H9 (cell line): ENCODE results near the gene YLPM1. TPM values are rescaled to one million over a fixed set of nuclear protein-coding genes. Genes with fewer than 3 reads are reported as not detected.

Source experiments
- DNase-seq: peaks from one replicate; pipeline ENCODE4 v3.0.0-alpha.2; 2017
- H2AFZ ChIP-seq: one replicate; pipeline ENCODE4 v1.6.1; 2013; ENCODE audit warnings: mild to moderate bottlenecking, low read length, control low read depth, moderate library complexity
- H2AK5ac ChIP-seq: 2 replicates; pipeline ENCODE4 v1.6.1; 2013; ENCODE audit warnings: low read length, control low read depth, mixed read lengths; ENCODE audit not compliant: insufficient read length
- H2BK120ac ChIP-seq: one replicate; pipeline ENCODE4 v1.6.1; 2013; ENCODE audit warnings: low read depth, mild to moderate bottlenecking, low read length, control low read depth, inconsistent platforms; ENCODE audit not compliant: poor library complexity, severe bottlenecking
- H2BK12ac ChIP-seq: 2 replicates; pipeline ENCODE4 v1.6.1; 2013; ENCODE audit warnings: low read length, control low read depth, mixed read lengths, low read depth; ENCODE audit not compliant: insufficient read length
- H2BK15ac ChIP-seq: 2 replicates; pipeline ENCODE4 v1.6.1; 2013; ENCODE audit warnings: low read depth, low read length, control low read depth
- H2BK20ac ChIP-seq: one replicate; pipeline ENCODE4 v1.6.1; 2013; ENCODE audit warnings: low read depth, mild to moderate bottlenecking, low read length, control low read depth, inconsistent platforms; ENCODE audit not compliant: poor library complexity, severe bottlenecking
- H2BK5ac ChIP-seq: 2 replicates; pipeline ENCODE4 v1.6.1; 2013; ENCODE audit warnings: low read length, control low read depth, mixed read lengths; ENCODE audit not compliant: insufficient read length
- H3K14ac ChIP-seq: 2 replicates; pipeline ENCODE4 v1.6.1; 2013; ENCODE audit warnings: low read length, control low read depth; ENCODE audit not compliant: insufficient read depth
- H3K18ac ChIP-seq: 2 replicates; pipeline ENCODE4 v1.6.1; 2013; ENCODE audit warnings: low read depth, mild to moderate bottlenecking, mixed read lengths, low read length, control low read depth; ENCODE audit not compliant: insufficient read length
- H3K23ac ChIP-seq: 2 replicates; pipeline ENCODE4 v1.6.1; 2013; ENCODE audit warnings: low read length, control low read depth, mixed read lengths, low read depth; ENCODE audit not compliant: insufficient read length
- H3K23me2 ChIP-seq: 2 replicates; pipeline ENCODE4 v1.6.1; 2013; ENCODE audit warnings: low read depth, mild to moderate bottlenecking, mixed read lengths, low read length, control low read depth; ENCODE audit not compliant: insufficient read length, poor library complexity, severe bottlenecking
- H3K27ac ChIP-seq: 2 replicates; pipeline ENCODE4 v1.5.1; 2013; ENCODE audit warnings: low read length, control low read depth, mixed read lengths, low read depth; ENCODE audit not compliant: insufficient read length
- H3K27me3 ChIP-seq: 2 replicates; pipeline ENCODE4 v1.6.1; 2013; ENCODE audit warnings: low read length, control low read depth, inconsistent platforms; ENCODE audit not compliant: insufficient read depth
- H3K4ac ChIP-seq: 2 replicates; pipeline ENCODE4 v1.6.1; 2013; ENCODE audit warnings: low read depth, mild to moderate bottlenecking, control low read depth, inconsistent platforms, low read length, moderate library complexity
- H3K4me1 ChIP-seq: 2 replicates; pipeline ENCODE4 v1.6.1; 2013; ENCODE audit warnings: low read length, control low read depth, inconsistent platforms; ENCODE audit not compliant: insufficient read depth
- H3K4me2 ChIP-seq: 2 replicates; pipeline ENCODE4 v1.6.1; 2013; ENCODE audit warnings: low read length, control low read depth, mixed read lengths; ENCODE audit not compliant: insufficient read length, insufficient read depth
- H3K56ac ChIP-seq: 2 replicates; pipeline ENCODE4 v1.6.1; 2013; ENCODE audit warnings: low read depth, mild to moderate bottlenecking, mixed read lengths, low read length, control low read depth; ENCODE audit not compliant: insufficient read length
- H3K79me1 ChIP-seq: 2 replicates; pipeline ENCODE4 v1.6.1; 2013; ENCODE audit warnings: low read depth, mild to moderate bottlenecking, moderate library complexity, low read length, control low read depth, inconsistent platforms; ENCODE audit not compliant: insufficient read depth, poor library complexity, severe bottlenecking
- H3K79me2 ChIP-seq: 2 replicates; pipeline ENCODE4 v1.6.1; 2013; ENCODE audit warnings: low read length, control low read depth, inconsistent platforms; ENCODE audit not compliant: insufficient read depth
- H3K9ac ChIP-seq: 2 replicates; pipeline ENCODE4 v1.6.1; 2013; ENCODE audit warnings: low read length, control low read depth, mixed read lengths; ENCODE audit not compliant: insufficient read length; ENCODE audit errors: extremely low read depth
- H3K9me3 ChIP-seq: one replicate; pipeline ENCODE4 v1.6.1; 2013; ENCODE audit warnings: low read depth, low read length, inconsistent platforms; ENCODE audit not compliant: control insufficient read depth
- H3T11ph ChIP-seq: one replicate; pipeline ENCODE4 v1.6.1; 2013; ENCODE audit warnings: mild to moderate bottlenecking, low read length, control low read depth, inconsistent platforms
- H4K20me1 ChIP-seq: one replicate; pipeline ENCODE4 v1.6.1; 2013; ENCODE audit not compliant: control insufficient read depth, insufficient read length, insufficient read depth
- H4K5ac ChIP-seq: 2 replicates; pipeline ENCODE4 v1.6.1; 2013; ENCODE audit warnings: low read depth, mild to moderate bottlenecking, mixed read lengths, low read length, control low read depth; ENCODE audit not compliant: insufficient read length
- H4K8ac ChIP-seq: replicated peaks from 2 replicates; pipeline ENCODE4 v1.6.1; 2013; ENCODE audit warnings: low read length, control low read depth, mixed read lengths, low read depth; ENCODE audit not compliant: insufficient read length
- H4K91ac ChIP-seq: 2 replicates; pipeline ENCODE4 v1.6.1; 2013; ENCODE audit warnings: low read depth, mild to moderate bottlenecking, moderate library complexity, mixed read lengths, low read length, control low read depth; ENCODE audit not compliant: insufficient read length
- H3K27ac Mint-ChIP-seq, 3 experiments: 2 replicates in 2 of 3; 3 replicates in 1 of 3; pipeline ENCODE4 v1.8.0; 2020 to 2021; ENCODE audit warnings: mixed read lengths in 3 of 3, mild to moderate bottlenecking in 1 of 3, moderate library complexity in 1 of 3
- H3K27me3 Mint-ChIP-seq: 2 replicates; pipeline ENCODE4 v1.8.0; 2021; ENCODE audit warnings: low read depth, mild to moderate bottlenecking, moderate library complexity, mixed read lengths
- H3K36me3 Mint-ChIP-seq, 3 experiments: 2 replicates in 2 of 3; 3 replicates in 1 of 3; pipeline ENCODE4 v1.8.0; 2020 to 2021; ENCODE audit warnings: low read depth in 3 of 3, mixed read lengths in 3 of 3; ENCODE audit not compliant: insufficient read depth in 1 of 3
- H3K4me1 Mint-ChIP-seq, 2 experiments: 2 replicates each; pipeline ENCODE4 v1.8.0; 2020; ENCODE audit warnings: mixed read lengths in 2 of 2
- H3K4me3 Mint-ChIP-seq, 2 experiments: 2 replicates in 1 of 2; 3 replicates in 1 of 2; pipeline ENCODE4 v1.8.0; 2020 to 2021; ENCODE audit warnings: mild to moderate bottlenecking in 2 of 2, mixed read lengths in 2 of 2, moderate library complexity in 1 of 2
- H3K9me3 Mint-ChIP-seq, 2 experiments: 2 replicates in 1 of 2; 3 replicates in 1 of 2; pipeline ENCODE4 v1.8.0; 2020; ENCODE audit warnings: mild to moderate bottlenecking in 2 of 2, mixed read lengths in 2 of 2, moderate library complexity in 1 of 2
- CTCF ChIP-seq: fragments of 200-600 bp; sonication (generic); conservative IDR thresholded peaks from 3 replicates; pipeline ENCODE4 v1.8.0; 2021; ENCODE audit warnings: antibody characterized with exemption, mild to moderate bottlenecking
- WGBS: extraction: QIAGEN DNeasy Blood & Tissue Kit; methylation state at CpG from one replicate; pipeline ENCODE4 v1.1.7; 2013; ENCODE audit warnings: missing lambda C conversion rate, low lambda C conversion rate, mixed read lengths; ENCODE audit not compliant: insufficient read length; ENCODE audit errors: extremely low coverage; 5-methylcytosine and 5-hydroxymethylcytosine counted together
- total RNA-seq: library from RNA; stranded (reverse); gene quantifications from 2 replicates; pipeline ENCODE4 v1.2.1, GENCODE V29; 2021

The YLPM1 gene
- total RNA-seq, 1 experiment from 2014 or later = 82.2 TPM

GRCh38 chr14:74864198-74864597 is 101.1 kb downstream of the YLPM1 start:
- Mint-ChIP-seq H3K27ac (no peak overlapping the region), H3K9me3 (no peaks in the 10 kb centered on the region), H3K4me3 (no peak overlapping the region), H3K36me3 (no peaks in the 10 kb centered on the region), H3K4me1 (peaks cover 0 to 5% of the 10 kb centered on the region in 2 experiments; a peak in 1 of 4 replicates), H3K27me3 (peaks cover 3% of the 10 kb centered on the region; the same call in 1 of the 2 replicates)
- Histone ChIP-seq H3K18ac (no peak overlapping the region), H4K8ac (no peak overlapping the region), H3T11ph (no peak overlapping the region), H3K4me2 (no peak overlapping the region), H3K4ac (no peak overlapping the region), H2BK15ac (no peak overlapping the region), H2AFZ (no peak overlapping the region), H2BK120ac (no peak overlapping the region), H2AK5ac (no peak overlapping the region), H3K79me2 (no peaks in the 10 kb centered on the region), H3K79me1 (no peaks in the 10 kb centered on the region), H2BK12ac (no peak overlapping the region), H3K27me3 (no peaks in the 10 kb centered on the region), H4K91ac (no peak overlapping the region), H3K4me1 (no peaks in the 10 kb centered on the region), H3K14ac (no peak overlapping the region), H3K23me2 (no peaks in the 10 kb centered on the region), H3K27ac (no peak overlapping the region), H3K56ac (no peak overlapping the region), H3K9ac (no peak overlapping the region), H4K5ac (no peak overlapping the region), H2BK5ac (no peak overlapping the region), H2BK20ac (no peak overlapping the region), H3K9me3 (no peaks in the 10 kb centered on the region), H3K23ac (no peak overlapping the region), H4K20me1 (no peaks in the 10 kb centered on the region)
- no peak for TF ChIP-seq CTCF
- no peak for DNase-seq
- no CpG with 5 or more reads among the region's 9 CpGs for WGBS
